GM19372 (cell line): ENCODE measurements around the gene RGPD5.
A peak's percentile ranks its signal among the peaks of the same experiment; 100 is the strongest.
"Not testable (repeated sequence)": the region's sequence is repeated elsewhere in the genome, so short reads cannot be mapped to it uniquely, and the experiment has no call there.

Source experiments
- ATAC-seq: cut with Tn5 transposase; IDR thresholded peaks from one replicate; pipeline ENCODE4 v1.9.1; 2021; ENCODE audit warnings: mild to moderate bottlenecking, low read depth, moderate library complexity; ENCODE audit not compliant: unreplicated experiment

The RGPD5 gene

DNA sequence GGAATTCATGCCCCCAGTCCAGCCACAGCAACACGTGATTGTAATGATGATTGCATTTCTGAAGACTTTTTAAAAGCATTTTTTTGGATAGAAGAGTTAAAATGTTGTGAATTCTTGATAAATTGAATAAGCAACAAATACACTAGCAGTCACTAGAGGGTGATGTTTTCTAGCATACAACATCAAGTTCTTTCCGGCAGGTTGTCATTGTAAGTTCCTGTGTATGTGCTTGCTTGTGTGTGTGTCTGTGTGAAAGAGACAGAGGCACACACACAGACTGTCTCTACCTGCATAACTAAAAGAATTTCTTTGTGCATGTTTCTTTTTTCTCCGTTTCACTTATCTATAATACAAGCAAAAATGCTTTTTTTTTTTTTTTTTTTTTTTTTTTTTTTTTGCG, 95.8 kb downstream of the RGPD5 start:
- ATAC-seq = not testable (repeated sequence)

DNA sequence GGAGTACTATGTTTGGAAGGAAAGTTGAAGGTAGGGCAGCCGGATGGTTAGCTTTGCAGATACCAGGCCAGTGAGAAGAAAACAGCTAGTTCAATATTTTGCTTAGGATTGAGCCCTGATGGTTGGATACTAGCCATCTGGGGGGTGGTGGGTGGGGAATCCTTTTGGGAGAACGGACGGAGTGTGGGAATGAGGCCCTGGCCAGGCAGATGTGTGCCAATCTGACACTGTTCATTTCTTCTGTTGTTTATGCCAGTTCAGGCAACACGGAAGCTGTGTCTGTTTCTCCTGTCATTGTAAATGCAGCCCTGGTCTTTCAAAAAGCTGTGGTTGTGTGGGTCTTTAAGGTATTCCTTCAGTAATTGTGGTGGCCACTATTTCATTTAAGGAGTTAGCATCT, 96.9 kb downstream of the RGPD5 start:
- ATAC-seq = not testable (repeated sequence)

DNA sequence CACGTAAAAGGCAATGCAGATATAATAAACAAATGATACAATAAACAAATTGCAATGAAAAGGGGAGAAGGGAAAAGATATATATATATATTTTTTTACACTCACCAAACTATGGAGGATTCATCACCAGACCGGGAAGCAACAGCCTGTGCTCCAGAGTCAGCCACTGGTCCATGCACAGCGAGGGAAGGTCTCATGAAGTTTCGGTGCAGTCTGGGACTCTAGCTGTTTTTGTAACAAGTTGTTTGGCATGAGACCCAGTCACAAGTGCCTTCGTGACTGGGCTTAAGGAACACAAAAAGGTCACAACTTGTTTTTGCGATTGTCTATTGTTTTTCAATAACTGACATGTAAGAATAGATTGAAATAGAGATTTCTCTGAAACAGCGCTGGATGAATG, 99.6 kb downstream of the RGPD5 start:
- not testable (repeated sequence) for ATAC-seq

DNA sequence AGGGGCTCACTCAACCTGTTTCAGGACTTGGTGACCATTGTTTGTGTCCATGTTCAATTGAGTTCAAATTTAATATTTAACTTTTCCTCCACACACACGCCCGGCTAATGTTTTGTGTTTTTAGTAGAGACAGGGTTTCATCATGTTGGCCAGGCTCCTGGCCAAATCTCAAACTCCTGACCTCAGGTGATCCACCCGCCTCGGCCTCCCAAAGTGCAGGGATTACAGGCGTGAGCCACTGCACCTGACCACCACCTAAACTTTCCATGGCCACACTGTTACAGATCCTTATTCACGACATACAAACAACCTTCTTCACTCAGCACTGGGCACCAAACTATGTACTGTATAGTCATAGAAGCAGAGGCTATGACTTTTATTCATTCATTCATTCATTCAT, 100.0 kb downstream of the RGPD5 start:
- ATAC-seq = not testable (repeated sequence)

DNA sequence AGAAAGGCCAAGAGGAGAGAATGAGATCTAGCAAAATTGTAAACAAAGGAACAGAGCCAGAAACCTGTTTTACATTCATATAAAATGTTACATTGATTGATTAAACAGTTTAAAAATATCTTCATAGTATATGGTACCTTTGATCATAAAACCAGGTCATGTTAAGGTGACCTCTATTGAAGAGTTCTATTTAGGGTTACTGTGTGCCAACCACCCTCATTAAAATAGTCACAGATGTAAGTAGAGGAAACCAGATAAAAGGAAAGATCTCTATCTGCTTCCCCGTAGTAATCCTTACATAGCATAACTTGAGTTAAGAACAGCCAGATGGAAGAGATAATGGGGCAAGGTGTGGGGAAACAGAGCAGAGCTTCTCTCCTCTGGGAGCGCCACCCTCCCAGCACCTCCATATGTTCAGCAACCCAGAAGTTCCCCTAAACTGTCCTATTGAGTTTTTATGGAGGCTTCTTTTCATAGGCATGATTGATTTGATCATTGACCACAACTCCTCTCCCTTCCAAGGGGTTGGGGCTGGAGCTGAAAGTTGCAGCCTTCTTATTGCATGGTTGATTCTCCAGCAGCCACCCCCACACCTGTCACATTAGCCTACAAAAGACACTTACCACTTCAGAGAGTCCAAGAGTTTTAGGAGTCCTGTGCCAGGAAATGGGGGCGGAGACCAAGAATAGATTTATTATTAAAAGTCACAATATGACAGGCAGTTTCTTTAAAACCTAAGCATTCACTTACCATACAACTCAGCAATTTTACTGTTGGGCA, 101.2 kb downstream of the RGPD5 start:
- not testable (repeated sequence) for ATAC-seq

DNA sequence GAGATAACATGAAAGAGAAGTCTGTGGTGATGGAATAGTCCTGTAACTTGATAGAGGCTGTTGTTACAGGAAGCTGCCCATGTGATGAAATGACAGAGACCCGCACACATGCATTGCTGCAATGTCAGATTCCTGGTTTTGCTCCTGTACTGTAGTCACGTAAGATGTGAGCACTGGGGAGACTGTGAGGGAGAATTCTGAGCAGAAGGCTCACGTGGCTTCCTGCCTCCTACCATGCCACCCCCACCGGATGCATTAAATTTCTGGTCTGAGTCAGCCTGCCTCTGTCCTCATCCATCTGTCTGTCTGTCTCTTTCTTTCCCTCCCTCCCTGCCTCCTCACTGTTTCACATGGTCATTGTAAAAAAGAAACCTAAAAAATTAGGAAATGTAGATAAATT, 102.1 kb downstream of the RGPD5 start:
- ATAC-seq = peak; percentile 94

DNA sequence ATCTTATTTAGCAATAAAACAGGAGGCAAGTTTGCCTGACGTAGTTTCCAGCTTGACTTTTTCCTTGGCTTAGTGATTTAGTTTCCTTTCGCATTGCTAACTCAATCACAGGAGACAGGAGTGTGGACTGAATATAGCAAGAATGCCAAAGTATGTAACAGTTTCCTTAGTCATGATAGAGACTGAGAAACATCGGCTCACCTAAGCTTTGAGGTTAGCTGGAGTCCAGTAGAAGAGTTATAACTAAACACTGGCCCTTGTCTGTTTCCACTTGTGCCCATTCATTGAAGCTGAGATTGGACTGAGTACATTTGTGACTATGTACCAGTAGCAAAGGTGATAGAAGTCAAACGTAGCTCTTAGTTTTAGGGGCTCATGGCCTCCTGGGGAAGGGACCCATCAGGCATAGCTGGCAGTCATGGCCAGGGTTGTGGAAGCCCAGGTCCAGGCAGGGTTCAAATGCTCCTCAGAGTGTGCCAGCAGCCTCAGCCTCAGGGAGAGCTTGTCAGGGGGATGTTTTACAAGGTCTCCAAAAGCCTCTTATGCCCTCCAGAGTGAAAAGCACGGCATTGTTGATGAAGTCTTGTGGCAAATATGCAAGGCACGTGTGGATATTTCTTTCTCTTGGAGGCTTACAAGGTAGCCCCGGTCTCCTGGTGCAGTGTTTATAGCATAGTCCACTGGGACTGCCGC, 103.8 kb downstream of the RGPD5 start:
- ATAC-seq = not testable (repeated sequence)

DNA sequence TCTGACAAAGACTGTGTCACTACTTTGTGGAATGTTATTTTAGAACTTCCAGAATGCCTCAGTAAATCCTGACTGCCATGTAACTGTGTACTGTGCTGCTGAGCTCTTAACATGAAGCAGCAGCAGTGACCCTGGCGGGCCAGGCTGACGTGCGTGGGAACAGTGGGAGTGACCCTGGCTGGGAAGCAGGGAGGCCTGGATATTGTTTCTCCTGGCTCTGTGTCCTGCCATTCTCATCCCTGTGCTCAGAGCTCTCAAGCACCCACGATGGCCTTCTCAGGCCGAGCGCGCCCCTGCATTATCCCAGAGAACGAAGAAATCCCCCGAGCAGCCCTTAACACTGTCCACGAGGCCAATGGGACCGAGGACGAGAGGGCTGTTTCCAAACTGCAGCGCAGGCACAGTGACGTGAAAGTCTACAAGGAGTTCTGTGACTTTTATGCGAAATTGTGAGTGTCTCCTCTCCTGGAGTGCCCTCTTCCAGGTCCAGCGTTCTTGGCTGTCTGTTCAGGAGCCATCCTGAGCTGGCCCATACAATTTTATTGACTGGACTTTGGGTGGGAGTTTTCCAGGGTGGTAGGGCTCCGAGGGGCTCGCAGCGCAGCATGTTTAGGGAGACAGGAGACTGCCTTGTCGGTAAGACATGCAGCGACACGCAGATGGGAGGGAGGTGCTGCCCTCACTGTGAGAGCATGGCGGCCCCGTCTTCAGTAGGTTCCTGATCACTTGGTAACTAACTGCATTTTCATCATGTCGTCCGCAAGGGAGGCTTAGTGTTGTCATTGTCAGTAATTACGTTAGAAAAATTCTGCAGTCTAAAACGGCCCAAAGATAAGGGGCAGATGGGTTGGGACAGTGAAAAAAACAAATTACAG, 104.6 kb downstream of the RGPD5 start, which contains the start of gene LIMS3:
LIMS3 (plus strand) TSS at position 227 of the 875 bp plus-strand sequence; CDS start at position 268, 41 bp downstream.
- not testable (repeated sequence) for ATAC-seq

DNA sequence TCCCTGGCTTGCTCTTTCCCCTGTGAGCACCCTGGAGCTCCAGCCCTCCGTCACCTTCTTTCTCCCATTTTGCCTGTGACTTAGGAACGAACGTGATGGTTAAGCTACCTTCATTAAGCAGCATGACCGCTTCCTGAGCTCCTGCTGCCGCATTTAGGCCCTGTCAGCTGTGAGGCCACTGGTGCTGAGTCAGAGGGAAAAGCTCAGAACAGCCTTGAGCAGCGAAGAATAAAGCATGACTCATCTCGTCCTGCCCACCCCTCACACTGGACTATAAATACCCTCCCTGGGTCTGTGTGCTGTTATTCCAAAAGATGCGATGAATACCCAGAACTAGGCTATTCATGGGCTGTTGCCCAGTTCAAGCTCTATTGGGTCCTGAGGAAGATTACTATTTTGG, 111.7 kb downstream of the RGPD5 start:
- not testable (repeated sequence) for ATAC-seq
